Mesenchymal stem cell (in vitro differentiated cells and primary cell): ENCODE measurements around the gene ACACB.
A peak's percentile ranks its signal among the peaks of the same experiment; 100 is the strongest.

Experiments used
- DNase-seq: peaks from one replicate; pipeline ENCODE4 v3.0.0-alpha.2; 2013
- H2AFZ ChIP-seq: one replicate; pipeline ENCODE4 v1.6.1; 2013; ENCODE audit warnings: low read depth, mild to moderate bottlenecking, control low read depth, inconsistent platforms, low read length, moderate library complexity
- H2AK5ac ChIP-seq: 2 replicates; pipeline ENCODE4 v1.6.1; 2013; ENCODE audit warnings: low read length, moderate library complexity, mild to moderate bottlenecking, inconsistent platforms; ENCODE audit not compliant: severe bottlenecking
- H2BK120ac ChIP-seq: one replicate; pipeline ENCODE4 v1.6.1; 2013; ENCODE audit warnings: low read depth, mild to moderate bottlenecking, inconsistent platforms, low read length, moderate library complexity
- H2BK12ac ChIP-seq, 2 experiments: one replicate each; pipeline ENCODE4 v1.6.1; 2013; ENCODE audit warnings: inconsistent platforms in 2 of 2, low read length in 2 of 2, mild to moderate bottlenecking in 2 of 2, moderate library complexity in 2 of 2, control low read depth in 1 of 2
- H2BK15ac ChIP-seq: one replicate; pipeline ENCODE4 v1.6.1; 2013; ENCODE audit warnings: mild to moderate bottlenecking, low read depth, inconsistent platforms; ENCODE audit not compliant: poor library complexity, severe bottlenecking
- H2BK5ac ChIP-seq: 2 replicates; pipeline ENCODE4 v1.6.1; 2013; ENCODE audit warnings: low read depth, mild to moderate bottlenecking, low read length, control low read depth, inconsistent platforms; ENCODE audit not compliant: poor library complexity, severe bottlenecking
- H3K14ac ChIP-seq, 2 experiments: one replicate each; pipeline ENCODE4 v1.6.1; 2013; ENCODE audit warnings: inconsistent platforms in 2 of 2, low read length in 2 of 2, control low read depth in 1 of 2, mild to moderate bottlenecking in 1 of 2, moderate library complexity in 1 of 2
- H3K18ac ChIP-seq, 2 experiments: one replicate each; pipeline ENCODE4 v1.6.1; 2013; ENCODE audit warnings: inconsistent platforms in 2 of 2, low read length in 2 of 2, control low read depth in 1 of 2, low read depth in 1 of 2, mild to moderate bottlenecking in 1 of 2
- H3K23ac ChIP-seq, 2 experiments: one replicate each; pipeline ENCODE4 v1.6.1; 2013; ENCODE audit warnings: inconsistent platforms in 2 of 2, low read length in 2 of 2, mild to moderate bottlenecking in 2 of 2, moderate library complexity in 2 of 2, control low read depth in 1 of 2
- H3K27ac ChIP-seq: 2 replicates; pipeline ENCODE4 v1.5.1; 2013; ENCODE audit warnings: mild to moderate bottlenecking, moderate library complexity, low read length, control low read depth, inconsistent platforms; ENCODE audit not compliant: poor library complexity, severe bottlenecking
- H3K27me3 ChIP-seq, 2 experiments: 2 replicates each; pipeline versions ENCODE4 v1.6.1 to v1.7.0; 2013; ENCODE audit warnings: low read length in 2 of 2, mild to moderate bottlenecking in 2 of 2, moderate library complexity in 2 of 2, control low read depth in 1 of 2, inconsistent platforms in 1 of 2; ENCODE audit not compliant: control insufficient read depth in 1 of 2, insufficient read depth in 1 of 2
- H3K36me3 ChIP-seq, 2 experiments: 2 replicates each; pipeline versions ENCODE4 v1.6.1 to v1.7.0; 2013; ENCODE audit warnings: low read length in 2 of 2, control low read depth in 1 of 2, inconsistent platforms in 1 of 2, low read depth in 1 of 2, mild to moderate bottlenecking in 1 of 2; ENCODE audit not compliant: insufficient read depth in 2 of 2, control insufficient read depth in 1 of 2
- H3K4ac ChIP-seq, 2 experiments: one replicate each; pipeline ENCODE4 v1.6.1; 2013; ENCODE audit warnings: inconsistent platforms in 2 of 2, low read length in 2 of 2, mild to moderate bottlenecking in 2 of 2, moderate library complexity in 2 of 2, control low read depth in 1 of 2, low read depth in 1 of 2
- H3K4me1 ChIP-seq: 2 replicates; pipeline ENCODE4 v1.6.1; 2013; ENCODE audit warnings: low read depth, low read length, control low read depth; ENCODE audit not compliant: control insufficient read depth, insufficient read depth
- H3K4me2 ChIP-seq: 2 replicates; pipeline ENCODE4 v1.6.1; 2013; ENCODE audit warnings: low read length, mild to moderate bottlenecking, inconsistent platforms; ENCODE audit not compliant: poor library complexity, severe bottlenecking
- H3K4me3 ChIP-seq, 2 experiments: 2 replicates each; pipeline versions ENCODE4 v1.5.1 to v1.7.0; 2013; ENCODE audit warnings: low read length in 2 of 2, mild to moderate bottlenecking in 2 of 2, control low read depth in 1 of 2, low read depth in 1 of 2; ENCODE audit not compliant: insufficient read depth in 1 of 2
- H3K79me1 ChIP-seq: replicated peaks from 2 replicates; pipeline ENCODE4 v1.6.1; 2013; ENCODE audit warnings: mild to moderate bottlenecking, control low read depth, low read length, inconsistent platforms; ENCODE audit not compliant: poor library complexity, severe bottlenecking
- H3K9ac ChIP-seq: 2 replicates; pipeline ENCODE4 v1.7.0; 2013; ENCODE audit warnings: mild to moderate bottlenecking, low read length, moderate library complexity
- H3K9me3 ChIP-seq: 2 replicates; pipeline ENCODE4 v1.7.0; 2013; ENCODE audit warnings: mild to moderate bottlenecking, low read length; ENCODE audit not compliant: control insufficient read depth
- H4K8ac ChIP-seq: one replicate; pipeline ENCODE4 v1.6.1; 2013; ENCODE audit warnings: inconsistent platforms, mild to moderate bottlenecking, low read length, moderate library complexity
- H4K91ac ChIP-seq: one replicate; pipeline ENCODE4 v1.6.1; 2013; ENCODE audit warnings: mild to moderate bottlenecking, low read length, inconsistent platforms
- WGBS: methylation state at CpG from one replicate; pipeline ENCODE4 v1.1.7; 2013; ENCODE audit warnings: mixed read lengths; 5-methylcytosine and 5-hydroxymethylcytosine counted together

Gene ACACB

GRCh38 chr12:109310247-109311125, 194.1 kb downstream of the ACACB start:
- Histone ChIP-seq H2BK12ac (no peak overlapping the region), H3K36me3 (no peaks in the 10 kb centered on the region), H3K9ac (no peak overlapping the region), H3K4ac (no peak overlapping the region), H3K79me1 (no peaks in the 10 kb centered on the region), H3K14ac (no peak overlapping the region), H3K9me3 (no peaks in the 10 kb centered on the region), H4K8ac (no peak overlapping the region), H3K4me2 (peak overlapping the region; percentile 77), H3K27ac (no peak overlapping the region), H3K4me1 (peaks cover 16% of the 10 kb centered on the region), H3K23ac (peak overlapping the region in 1 of 2 experiments; percentile 42), H2BK15ac (no peak overlapping the region), H2AK5ac (no peak overlapping the region), H3K18ac (no peak overlapping the region), H2BK120ac (no peak overlapping the region), H3K27me3 (peaks cover 79 to 80% of the 10 kb centered on the region in 2 experiments), H2BK5ac (no peak overlapping the region), H2AFZ (no peak overlapping the region), H3K4me3 (peak overlapping the region in 1 of 2 experiments; percentile 73), H4K91ac (no peak overlapping the region)
- WGBS = 11% methylated on average over 32 of the region's 33 CpGs
- DNase-seq = no peak
